ENCODE measurements around the gene ZMAT1.
"Not testable (repeated sequence)": the region's sequence is repeated elsewhere in the genome, so short reads cannot be mapped to it uniquely, and the experiment has no call there.

The ZMAT1 gene

DNA sequence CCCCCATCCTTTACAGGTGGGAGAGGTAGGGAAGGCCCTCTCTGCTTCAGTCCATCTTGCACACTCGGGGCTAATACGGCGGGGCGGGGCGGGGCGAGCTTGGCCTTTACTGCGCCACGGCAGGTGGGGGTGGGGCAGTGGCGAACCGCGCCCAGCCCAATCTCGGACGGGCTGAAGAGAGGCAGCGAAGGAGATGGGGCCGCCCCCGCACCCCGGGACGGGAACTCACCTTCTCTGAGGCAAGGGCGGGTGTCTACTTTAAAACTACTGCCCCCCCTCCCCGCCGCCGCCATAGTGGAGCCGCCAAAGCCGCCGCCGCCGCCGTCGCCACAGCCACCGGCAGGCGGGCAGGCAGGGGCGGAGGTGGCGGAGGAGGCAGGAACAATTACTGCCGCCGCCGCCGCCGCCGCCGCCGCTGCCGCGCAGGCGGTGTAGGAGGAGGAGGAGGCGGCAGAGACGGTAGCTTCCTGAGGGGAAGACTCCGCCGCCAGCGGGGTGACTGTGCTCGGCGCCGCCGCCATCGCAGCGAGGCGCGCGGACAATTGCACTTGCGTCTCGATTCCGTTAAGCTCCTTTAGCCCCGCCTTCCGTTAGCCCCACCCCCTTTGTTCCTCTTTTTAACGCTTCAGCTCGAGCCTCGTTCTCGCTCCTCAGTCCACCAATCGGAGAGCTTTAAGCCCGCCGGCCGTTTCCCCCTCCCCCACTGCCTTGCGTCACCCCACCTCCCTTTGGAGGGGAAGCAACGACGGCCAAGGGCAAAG lies at the start of gene ZMAT1:
Gene ZMAT1, minus strand, starts transcription at position 540 of the 761 bp plus-strand sequence. Its CDS starts 19 bp downstream, at position 521.
- DNase-seq = peak; percentile 94

DNA sequence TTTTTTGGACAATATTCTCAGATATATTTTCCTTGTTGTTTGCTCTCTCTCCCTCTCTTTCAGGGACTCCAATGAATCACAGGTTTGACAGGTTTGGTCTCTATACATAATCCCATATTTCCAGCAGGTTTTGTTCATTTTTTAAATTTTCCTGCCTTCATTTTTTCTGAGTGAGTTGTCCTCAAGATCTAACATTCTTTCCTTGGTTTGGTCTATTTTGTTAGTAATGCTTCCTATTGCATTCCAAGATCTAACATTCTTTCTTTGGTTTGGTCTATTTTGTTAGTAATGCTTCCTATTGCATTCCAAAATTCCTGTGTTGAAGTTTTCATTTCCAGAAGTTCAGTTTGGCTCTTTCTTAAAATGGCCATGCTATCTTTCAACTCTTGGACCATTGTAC lies 45.3 kb upstream of the ZMAT1 start:
- DNase-seq = no peak

DNA sequence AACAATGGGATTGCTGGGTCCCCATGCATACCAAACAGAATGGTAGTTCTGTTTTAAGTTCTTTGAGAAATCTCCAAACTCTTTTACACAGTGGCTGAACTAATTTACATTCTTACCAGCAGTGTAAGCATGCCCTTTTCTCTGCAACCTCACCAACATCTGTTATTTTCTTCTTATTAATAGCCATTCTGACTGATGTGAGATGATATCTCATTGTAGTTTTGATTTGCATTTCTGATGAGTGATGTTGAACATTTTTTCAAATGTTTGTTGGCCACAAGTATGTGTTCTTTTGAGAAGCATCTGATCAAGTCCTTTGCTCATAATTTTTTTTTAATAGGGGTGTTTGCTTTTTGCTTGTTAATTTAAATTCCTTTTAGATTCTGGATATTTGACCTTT lies 41.2 kb upstream of the ZMAT1 start:
- no peak for DNase-seq

DNA sequence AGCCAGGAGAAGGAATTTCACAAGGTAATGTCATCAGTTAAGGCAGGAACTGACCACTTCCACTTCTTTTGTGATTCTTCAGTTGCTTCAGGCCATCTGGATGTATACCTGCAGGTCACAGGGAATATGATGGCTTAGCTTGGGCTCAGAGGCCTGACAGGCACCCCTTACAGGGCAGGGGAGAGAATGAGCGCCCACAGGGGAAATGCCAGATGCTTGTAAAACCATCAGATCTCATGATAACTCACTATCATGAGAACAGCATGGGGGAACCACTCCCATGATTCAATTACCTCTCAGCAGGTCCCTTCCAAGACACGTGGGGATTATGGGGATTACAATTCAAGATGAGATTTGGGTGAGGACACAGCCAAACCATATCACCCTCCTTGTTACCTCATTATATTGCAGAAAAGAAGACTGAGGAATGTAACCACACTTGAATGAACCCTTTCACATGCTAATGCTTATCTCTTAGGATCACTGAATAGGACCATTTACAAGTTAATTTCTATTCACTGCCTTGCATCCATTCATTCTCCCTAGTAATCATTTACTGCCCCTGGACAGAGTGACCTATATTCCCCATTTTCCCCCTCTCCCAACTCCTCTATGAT lies 33.2 kb upstream of the ZMAT1 start:
- not testable (repeated sequence) for DNase-seq

DNA sequence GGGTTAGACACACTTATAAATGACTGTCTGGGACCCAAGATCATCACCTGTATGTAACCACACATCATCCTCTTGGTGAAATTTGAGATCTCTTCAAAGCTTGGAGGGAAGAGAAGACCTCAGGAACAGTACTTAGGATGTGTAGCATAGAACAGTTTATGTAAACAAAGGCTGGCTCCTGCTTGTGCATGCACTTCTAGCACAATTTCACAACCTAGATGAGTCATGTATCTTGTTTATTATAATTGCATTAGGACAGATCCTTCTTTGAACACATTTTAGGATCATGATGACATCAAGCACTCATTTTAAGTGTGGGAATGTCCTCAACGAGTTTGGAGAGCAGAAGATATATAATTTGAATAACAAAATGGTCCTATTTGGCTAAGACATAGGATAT lies 26.3 kb upstream of the ZMAT1 start:
- DNase-seq = no peak

DNA sequence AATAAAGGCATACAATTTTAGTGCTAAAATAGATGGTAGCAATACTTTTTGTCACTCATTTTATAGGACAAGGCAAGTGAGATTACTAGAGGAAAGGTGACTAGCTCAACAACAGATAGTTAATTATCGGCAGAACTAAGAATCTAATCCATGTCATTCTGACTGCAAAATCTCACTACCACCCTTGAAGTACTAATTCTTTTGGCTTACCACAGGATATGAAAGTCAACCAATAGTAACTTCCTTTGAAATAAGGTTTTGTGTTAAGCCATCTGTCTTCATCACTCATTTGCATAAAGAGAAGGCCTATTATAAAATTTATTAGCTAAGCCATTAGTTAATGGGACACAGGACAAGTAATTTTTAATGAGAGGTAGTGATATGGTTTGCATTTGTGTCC lies 25.3 kb upstream of the ZMAT1 start:
- no peak for DNase-seq

DNA sequence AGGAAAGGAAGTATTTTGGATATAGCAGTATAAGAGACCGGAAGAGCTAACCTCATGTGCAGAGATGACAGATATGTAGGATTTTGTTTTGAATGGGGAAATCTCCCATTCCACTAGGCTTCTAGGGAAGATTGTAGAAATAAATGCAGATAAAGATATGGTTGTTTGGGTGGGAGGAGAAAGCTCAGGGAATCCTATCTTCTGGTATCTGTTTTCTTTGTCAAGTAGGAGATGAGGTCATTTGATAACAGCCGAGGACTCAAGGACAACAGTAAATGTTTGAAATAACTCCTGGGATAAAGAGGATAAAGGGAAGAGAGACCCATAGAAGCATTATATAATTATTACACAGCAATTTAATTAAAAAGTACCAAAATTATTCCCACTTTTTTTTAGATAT lies 24.7 kb upstream of the ZMAT1 start:
- no peak for DNase-seq

DNA sequence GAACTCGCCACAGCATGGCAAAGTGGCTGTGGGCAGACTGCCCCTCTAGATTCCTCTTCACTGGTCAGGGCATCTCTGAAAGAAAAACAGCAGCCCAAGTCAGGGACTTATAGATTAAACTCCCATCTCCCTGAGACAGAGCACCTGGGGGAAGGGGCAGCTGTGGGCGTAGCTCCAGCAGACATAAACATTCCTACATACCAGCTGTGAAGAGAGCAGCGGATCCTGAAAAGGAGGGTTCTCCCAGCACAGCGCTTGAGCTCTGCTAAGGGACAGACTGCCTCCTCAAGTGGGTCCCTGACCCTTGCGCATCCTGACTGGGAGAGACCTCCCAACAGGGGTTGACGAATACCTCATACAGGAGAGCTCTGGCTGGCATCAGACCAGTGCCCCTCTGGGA lies 18.8 kb upstream of the ZMAT1 start:
- no peak for DNase-seq

DNA sequence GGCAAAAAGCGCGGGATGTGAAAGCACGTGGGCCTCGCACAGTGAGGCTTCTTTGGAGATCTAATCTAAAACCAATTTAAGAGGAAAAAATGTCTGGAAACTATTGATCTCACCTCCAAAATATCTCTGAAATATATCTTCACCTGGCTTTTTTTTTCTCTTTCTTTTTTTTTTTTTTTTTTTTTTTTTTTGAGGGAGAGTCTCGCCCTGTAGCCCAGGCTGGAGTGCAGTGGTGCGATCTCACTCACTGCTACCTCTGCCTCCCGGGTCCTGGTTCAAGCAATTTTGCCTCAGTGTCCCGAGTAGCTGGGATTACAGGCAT lies 383 bp upstream of the ZMAT1 start:
- DNase-seq = no peak

DNA sequence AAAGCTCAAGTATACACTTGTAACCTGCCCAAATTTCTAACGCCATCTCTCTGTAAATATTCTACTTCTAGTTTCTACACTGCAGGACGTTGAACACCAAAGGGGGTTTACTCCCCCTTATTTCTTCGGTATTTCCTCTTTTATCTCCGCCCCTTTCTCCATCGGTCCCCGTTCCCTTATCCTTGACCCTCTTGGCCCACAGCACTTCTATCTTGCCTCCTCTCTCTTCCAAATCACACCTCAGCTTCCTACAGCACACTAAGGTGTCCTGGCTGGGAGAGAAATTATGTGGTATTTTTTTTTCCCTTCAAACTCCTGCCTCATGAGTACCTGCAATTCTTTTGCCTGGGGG lies 715 bp downstream of the ZMAT1 start:
- no peak for DNase-seq

DNA sequence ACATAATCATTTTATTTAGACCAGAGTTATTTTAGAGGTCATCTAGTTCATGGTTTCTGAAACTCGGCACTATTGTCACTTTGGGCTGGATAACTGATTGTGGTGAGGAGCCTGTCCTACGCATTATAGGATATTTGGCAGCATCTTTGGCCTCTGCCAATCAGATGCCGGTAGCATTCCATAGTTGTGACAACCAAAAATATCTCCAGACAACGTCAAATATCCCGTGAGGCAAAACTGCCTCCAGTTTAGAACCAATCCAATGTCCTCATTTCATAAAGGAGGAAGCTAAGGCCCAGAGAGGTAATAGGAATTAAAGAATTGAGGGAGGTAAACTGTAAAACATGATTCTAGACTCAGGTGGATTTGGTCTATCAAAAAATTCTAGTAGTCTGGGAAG lies 6.1 kb downstream of the ZMAT1 start:
- DNase-seq = no peak

DNA sequence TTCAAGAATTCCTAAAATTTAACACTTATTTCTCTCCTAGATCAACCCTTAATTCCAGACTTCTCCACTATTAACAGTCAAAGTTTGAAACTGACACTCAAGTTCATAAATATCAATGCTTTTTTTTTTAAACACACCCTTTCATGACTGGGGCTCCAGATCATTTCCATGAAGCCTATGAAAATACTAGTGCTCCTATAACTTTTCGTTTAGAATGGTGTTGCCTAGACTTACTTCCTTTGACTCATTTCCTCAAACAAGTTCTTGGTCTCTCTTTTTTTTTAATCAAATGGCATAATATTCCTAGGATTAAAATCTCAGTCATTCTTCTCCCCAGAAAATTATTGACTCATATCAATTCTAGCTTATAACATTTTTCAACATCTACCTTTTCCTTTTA lies 13.1 kb downstream of the ZMAT1 start:
- no peak for DNase-seq

DNA sequence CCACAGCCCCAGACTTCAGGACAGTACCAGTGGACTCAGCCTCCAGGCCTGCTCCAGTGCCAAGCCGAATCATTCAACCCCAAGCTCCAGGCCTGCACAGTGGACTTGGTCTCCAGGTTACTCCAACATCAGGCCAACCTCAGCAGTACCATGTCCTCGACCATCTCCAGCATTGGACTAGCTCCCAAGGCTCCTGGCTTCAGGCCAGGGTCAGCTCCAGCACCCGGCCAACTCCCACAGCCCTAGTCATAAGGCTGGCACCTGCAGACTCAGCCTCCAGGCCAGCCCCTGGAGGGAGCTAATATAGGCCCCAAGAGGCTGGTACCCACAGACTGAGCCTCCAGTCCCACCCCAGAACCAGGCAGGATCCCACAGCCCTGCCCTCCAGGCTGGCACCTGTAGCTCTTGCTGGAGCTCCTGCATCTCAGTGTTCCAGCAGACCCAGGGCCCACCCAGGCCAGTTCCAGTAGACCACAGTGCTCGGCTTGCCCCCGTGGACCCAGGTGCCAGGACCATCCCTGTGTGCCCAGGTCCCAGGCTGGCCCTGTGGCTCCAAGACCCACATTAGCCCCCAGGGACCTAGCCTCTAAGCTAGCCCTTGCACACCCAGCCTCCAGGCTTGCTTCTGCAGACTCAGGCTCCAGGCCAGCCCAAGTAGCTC lies 25.6 kb downstream of the ZMAT1 start:
- DNase-seq = no peak

DNA sequence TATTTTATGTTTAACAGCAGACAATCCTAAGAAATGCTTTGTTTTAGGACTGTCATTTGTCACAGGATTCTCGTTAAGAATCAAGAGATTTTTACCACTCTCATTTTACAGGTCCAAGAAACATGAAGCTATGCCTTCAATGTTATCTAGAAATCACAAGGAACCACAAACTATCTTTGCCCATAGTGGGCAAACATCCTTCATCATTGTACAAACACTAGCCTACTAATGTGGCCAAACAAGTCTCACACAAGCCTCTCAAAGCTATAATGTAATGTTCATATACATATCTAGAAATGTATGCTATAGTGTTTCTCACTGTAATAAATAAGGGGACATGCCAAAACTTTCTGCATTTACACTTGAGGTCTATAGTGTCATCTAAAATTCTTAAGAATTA lies 26.8 kb downstream of the ZMAT1 start:
- no peak for DNase-seq
